OCI-LY7 (cell line): Measurements from ENCODE around the gene PLCL1.

Experiments
- CTCF ChIP-seq: fragments of 200-600 bp; sonication (generic); conservative IDR thresholded peaks from 2 replicates; pipeline ENCODE4 v1.5.1; 2014; ENCODE audit warnings: mild to moderate bottlenecking, antibody characterized with exemption, low read length, moderate library complexity, mixed read lengths
- EZH2phosphoT487 ChIP-seq: fragments of 200-600 bp; sonication (generic); IDR thresholded peaks from 2 replicates; pipeline ENCODE4 v1.6.1; 2018; ENCODE audit warnings: low read depth, borderline replicate concordance, mild to moderate bottlenecking, mixed run types, antibody characterized with exemption, low read length, moderate library complexity, mixed read lengths

GRCh38 chr2:198055716-198056115 lies 251.3 kb downstream of the PLCL1 start:
- TF ChIP-seq CTCF (no peak), EZH2phosphoT487 (no peak)
